SK-N-SH treated with all-trans-retinoic acid at 6 μM for 48 hours (cell line): ENCODE measurements around the gene BSN.
"Not testable (repeated sequence)": the region's sequence is repeated elsewhere in the genome, so short reads cannot be mapped to it uniquely, and the experiment has no call there.

ENCODE experiments used
- ARNTL ChIP-seq: fragments of 450-650 bp; formaldehyde crosslinking; IDR thresholded peaks from 2 replicates; pipeline ENCODE4 v1.5.0; 2020; ENCODE audit warnings: low read depth, mild to moderate bottlenecking, moderate library complexity, borderline replicate concordance
- PPARA ChIP-seq: fragments of 250-450 bp; sonication (Bioruptor Pico); IDR thresholded peaks from 2 replicates; pipeline ENCODE4 v1.5.0; 2020; ENCODE audit warnings: mild to moderate bottlenecking, borderline replicate concordance
- RARB ChIP-seq: fragments of 250-450 bp; sonication (Bioruptor Pico); IDR thresholded peaks from 2 replicates; pipeline ENCODE4 v1.8.0; 2021; ENCODE audit warnings: mild to moderate bottlenecking, moderate library complexity
- TCF4 ChIP-seq: fragments of 250-450 bp; sonication (Bioruptor Pico); IDR thresholded peaks from 2 replicates; pipeline ENCODE4 v1.8.0; 2021; ENCODE audit warnings: mild to moderate bottlenecking, moderate library complexity, borderline replicate concordance
- TOX ChIP-seq: fragments of 250-450 bp; sonication (Bioruptor Pico); IDR thresholded peaks from 2 replicates; pipeline ENCODE4 v1.8.0; 2021; ENCODE audit warnings: mild to moderate bottlenecking, moderate library complexity, borderline replicate concordance
- ZFP3 ChIP-seq: fragments of 250-450 bp; sonication (Bioruptor Pico); IDR thresholded peaks from 2 replicates; pipeline ENCODE4 v1.5.0; 2020; ENCODE audit warnings: mild to moderate bottlenecking, moderate library complexity
- ZNF8 ChIP-seq: fragments of 450-650 bp; formaldehyde crosslinking; IDR thresholded peaks from 2 replicates; pipeline ENCODE4 v1.5.0; 2020; ENCODE audit warnings: mild to moderate bottlenecking, moderate library complexity
- TF ChIP-seq, protein P1 (sequence below): fragments of 250-450 bp; sonication (Bioruptor Pico); IDR thresholded peaks from 2 replicates; pipeline ENCODE4 v1.5.1; 2020; ENCODE audit warnings: low read depth, mild to moderate bottlenecking, moderate library complexity
- TF ChIP-seq, protein P2 (sequence below): fragments of 250-450 bp; sonication (Bioruptor Pico); IDR thresholded peaks from 2 replicates; pipeline ENCODE4 v1.5.0; 2020; ENCODE audit warnings: mild to moderate bottlenecking, moderate library complexity
- TF ChIP-seq, protein P3 (sequence below): fragments of 250-450 bp; sonication (Bioruptor Pico); IDR thresholded peaks from 2 replicates; pipeline ENCODE4 v1.8.0; 2020; ENCODE audit warnings: mild to moderate bottlenecking, moderate library complexity, borderline replicate concordance

DNA sequence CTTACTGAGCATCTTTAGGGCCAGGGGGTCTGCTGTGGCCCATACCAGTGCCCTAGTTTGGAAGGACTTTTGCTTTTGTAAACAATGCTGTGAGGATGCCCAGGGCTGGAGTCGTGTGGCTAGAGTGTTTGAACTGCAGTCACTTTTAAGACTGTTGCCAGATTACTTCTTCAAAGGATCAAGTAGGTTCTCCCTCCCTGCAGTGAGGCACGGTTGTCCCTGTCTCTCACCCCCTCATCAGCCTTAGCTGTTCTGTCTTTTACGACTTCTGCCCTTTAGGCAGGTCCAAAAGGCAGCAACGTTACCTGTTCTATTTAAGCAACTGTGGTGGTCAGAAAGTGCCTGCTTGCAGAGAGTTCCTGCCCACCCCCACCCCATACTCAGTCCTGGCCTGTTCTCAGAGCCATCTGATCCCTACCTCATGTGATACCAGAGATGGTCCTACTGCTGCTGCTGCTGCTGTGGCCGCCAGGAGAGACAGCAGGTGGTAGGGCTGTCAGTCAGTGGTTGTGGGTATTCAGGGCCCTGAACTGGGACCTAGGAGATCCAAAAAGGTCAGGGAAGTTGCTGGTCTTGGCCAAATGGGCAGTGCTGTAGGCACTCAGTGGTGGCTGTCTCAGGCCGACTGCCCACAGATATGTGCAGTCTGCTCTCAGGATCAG is 140.3 kb downstream of the BSN start:
- TF ChIP-seq RARB (CRISPR knock-in tag); TCF4 (CRISPR knock-in tag); ARNTL (CRISPR knock-in tag); ZNF8 (CRISPR knock-in tag); TOX (CRISPR knock-in tag); PPARA (CRISPR knock-in tag); ZFP3: not testable (repeated sequence)
- TF ChIP-seq, protein P1, sequence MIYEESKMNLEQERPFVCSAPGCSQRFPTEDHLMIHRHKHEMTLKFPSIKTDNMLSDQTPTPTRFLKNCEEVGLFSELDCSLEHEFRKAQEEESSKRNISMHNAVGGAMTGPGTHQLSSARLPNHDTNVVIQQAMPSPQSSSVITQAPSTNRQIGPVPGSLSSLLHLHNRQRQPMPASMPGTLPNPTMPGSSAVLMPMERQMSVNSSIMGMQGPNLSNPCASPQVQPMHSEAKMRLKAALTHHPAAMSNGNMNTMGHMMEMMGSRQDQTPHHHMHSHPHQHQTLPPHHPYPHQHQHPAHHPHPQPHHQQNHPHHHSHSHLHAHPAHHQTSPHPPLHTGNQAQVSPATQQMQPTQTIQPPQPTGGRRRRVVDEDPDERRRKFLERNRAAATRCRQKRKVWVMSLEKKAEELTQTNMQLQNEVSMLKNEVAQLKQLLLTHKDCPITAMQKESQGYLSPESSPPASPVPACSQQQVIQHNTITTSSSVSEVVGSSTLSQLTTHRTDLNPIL (CRISPR knock-in tag) = not testable (repeated sequence)
- TF ChIP-seq, protein P2, sequence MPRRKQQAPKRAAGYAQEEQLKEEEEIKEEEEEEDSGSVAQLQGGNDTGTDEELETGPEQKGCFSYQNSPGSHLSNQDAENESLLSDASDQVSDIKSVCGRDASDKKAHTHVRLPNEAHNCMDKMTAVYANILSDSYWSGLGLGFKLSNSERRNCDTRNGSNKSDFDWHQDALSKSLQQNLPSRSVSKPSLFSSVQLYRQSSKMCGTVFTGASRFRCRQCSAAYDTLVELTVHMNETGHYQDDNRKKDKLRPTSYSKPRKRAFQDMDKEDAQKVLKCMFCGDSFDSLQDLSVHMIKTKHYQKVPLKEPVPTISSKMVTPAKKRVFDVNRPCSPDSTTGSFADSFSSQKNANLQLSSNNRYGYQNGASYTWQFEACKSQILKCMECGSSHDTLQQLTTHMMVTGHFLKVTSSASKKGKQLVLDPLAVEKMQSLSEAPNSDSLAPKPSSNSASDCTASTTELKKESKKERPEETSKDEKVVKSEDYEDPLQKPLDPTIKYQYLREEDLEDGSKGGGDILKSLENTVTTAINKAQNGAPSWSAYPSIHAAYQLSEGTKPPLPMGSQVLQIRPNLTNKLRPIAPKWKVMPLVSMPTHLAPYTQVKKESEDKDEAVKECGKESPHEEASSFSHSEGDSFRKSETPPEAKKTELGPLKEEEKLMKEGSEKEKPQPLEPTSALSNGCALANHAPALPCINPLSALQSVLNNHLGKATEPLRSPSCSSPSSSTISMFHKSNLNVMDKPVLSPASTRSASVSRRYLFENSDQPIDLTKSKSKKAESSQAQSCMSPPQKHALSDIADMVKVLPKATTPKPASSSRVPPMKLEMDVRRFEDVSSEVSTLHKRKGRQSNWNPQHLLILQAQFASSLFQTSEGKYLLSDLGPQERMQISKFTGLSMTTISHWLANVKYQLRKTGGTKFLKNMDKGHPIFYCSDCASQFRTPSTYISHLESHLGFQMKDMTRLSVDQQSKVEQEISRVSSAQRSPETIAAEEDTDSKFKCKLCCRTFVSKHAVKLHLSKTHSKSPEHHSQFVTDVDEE (CRISPR knock-in tag) = not testable (repeated sequence)
- TF ChIP-seq, protein P3, sequence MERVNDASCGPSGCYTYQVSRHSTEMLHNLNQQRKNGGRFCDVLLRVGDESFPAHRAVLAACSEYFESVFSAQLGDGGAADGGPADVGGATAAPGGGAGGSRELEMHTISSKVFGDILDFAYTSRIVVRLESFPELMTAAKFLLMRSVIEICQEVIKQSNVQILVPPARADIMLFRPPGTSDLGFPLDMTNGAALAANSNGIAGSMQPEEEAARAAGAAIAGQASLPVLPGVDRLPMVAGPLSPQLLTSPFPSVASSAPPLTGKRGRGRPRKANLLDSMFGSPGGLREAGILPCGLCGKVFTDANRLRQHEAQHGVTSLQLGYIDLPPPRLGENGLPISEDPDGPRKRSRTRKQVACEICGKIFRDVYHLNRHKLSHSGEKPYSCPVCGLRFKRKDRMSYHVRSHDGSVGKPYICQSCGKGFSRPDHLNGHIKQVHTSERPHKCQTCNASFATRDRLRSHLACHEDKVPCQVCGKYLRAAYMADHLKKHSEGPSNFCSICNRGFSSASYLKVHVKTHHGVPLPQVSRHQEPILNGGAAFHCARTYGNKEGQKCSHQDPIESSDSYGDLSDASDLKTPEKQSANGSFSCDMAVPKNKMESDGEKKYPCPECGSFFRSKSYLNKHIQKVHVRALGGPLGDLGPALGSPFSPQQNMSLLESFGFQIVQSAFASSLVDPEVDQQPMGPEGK (CRISPR knock-in tag) = not testable (repeated sequence)
